ENCODE measurements around the gene TRAPPC2. TPM values are rescaled to one million over a fixed set of nuclear protein-coding genes. Genes with fewer than 3 reads are reported as not detected.

TRAPPC2 gene
- total and polyA plus RNA-seq, 3 donors from 2014 or later: 7.1 to 9.7 (median 8.7) TPM

DNA sequence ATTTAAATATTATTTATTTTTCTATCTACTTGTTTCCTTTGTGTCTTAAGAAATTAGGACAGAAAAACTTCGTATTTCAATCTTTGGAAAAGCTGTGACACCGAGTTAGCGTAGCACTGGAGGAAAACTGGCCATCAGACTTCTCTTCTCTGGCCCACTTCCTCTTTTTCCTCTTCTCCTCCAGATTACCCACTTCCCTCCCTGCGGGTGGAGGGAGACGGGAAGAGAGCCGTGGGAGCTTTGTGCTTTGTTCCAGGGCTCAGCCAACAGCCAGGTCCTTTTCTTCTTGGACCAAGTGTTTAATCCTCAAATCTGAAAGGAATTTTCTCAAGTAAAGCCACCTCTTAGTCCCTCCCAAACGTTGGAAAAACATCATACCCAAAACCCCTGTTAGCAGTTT lies 29.9 kb upstream of the TRAPPC2 start:
- H3K27me3 ChIP-seq: no peaks in the 10 kb centered on the region
- TF ChIP-seq, protein P1, sequence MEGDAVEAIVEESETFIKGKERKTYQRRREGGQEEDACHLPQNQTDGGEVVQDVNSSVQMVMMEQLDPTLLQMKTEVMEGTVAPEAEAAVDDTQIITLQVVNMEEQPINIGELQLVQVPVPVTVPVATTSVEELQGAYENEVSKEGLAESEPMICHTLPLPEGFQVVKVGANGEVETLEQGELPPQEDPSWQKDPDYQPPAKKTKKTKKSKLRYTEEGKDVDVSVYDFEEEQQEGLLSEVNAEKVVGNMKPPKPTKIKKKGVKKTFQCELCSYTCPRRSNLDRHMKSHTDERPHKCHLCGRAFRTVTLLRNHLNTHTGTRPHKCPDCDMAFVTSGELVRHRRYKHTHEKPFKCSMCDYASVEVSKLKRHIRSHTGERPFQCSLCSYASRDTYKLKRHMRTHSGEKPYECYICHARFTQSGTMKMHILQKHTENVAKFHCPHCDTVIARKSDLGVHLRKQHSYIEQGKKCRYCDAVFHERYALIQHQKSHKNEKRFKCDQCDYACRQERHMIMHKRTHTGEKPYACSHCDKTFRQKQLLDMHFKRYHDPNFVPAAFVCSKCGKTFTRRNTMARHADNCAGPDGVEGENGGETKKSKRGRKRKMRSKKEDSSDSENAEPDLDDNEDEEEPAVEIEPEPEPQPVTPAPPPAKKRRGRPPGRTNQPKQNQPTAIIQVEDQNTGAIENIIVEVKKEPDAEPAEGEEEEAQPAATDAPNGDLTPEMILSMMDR (IDR thresholded peaks at IDR 0.05): no peak
- TF ChIP-seq POLR2A (IDR thresholded peaks at IDR 0.05): no peak
- peaks cover 2% of the 10 kb centered on the region for H3K4me1 ChIP-seq
- H3K4me3 ChIP-seq: no peak overlapping the region
- H3K36me3 ChIP-seq (ENCODE audit: low read depth, missing control alignments): no peaks in the 10 kb centered on the region
- no peaks in the 10 kb centered on the region for H3K9me3 ChIP-seq
- H3K27ac ChIP-seq: peak overlapping the region in 1 of 2 donors; percentile 41
- 28 to 66% methylated on average over 7 of the region's 7 CpGs for WGBS, 2 donors
- intact Hi-C loops (cut with DNase I; ENCODE audit: low total_unique reads): no loop called here
- DNase-seq: no peak

DNA sequence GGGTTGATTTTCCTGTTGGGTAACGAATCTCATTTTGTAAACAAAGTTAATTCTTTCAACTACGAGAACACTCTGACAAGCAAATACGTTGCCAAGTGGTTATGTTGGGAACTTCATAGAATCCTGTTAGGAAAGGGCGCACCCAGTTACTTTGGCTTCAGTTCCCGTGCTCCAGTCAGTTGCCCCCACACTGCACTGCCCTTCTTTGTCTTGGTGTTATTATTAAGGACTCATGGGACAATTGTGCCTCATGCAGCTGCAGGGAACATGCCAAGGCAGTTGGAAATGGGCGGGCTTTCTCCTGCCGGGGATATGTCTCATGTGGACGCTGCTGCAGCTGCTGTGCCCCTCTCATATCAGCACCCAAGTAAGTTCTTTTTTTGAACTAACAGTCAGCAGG lies 29.1 kb upstream of the TRAPPC2 start:
- 51 to 61% methylated on average over 8 of the region's 8 CpGs for WGBS, 2 donors
- Histone ChIP-seq H3K36me3 (ENCODE audit: low read depth, missing control alignments) (no peaks in the 10 kb centered on the region), H3K4me1 (peaks cover 2% of the 10 kb centered on the region), H3K27me3 (no peaks in the 10 kb centered on the region), H3K4me3 (no peak overlapping the region), H3K27ac (peak overlapping the region in 1 of 2 donors; percentile 41), H3K9me3 (no peaks in the 10 kb centered on the region)
- intact Hi-C loops (cut with DNase I; ENCODE audit: low total_unique reads): no loop called here
- DNase-seq: peak; percentile 23
- no peak for TF ChIP-seq POLR2A (IDR thresholded peaks at IDR 0.05)
- TF ChIP-seq, protein P1 (IDR thresholded peaks at IDR 0.05): no peak

DNA sequence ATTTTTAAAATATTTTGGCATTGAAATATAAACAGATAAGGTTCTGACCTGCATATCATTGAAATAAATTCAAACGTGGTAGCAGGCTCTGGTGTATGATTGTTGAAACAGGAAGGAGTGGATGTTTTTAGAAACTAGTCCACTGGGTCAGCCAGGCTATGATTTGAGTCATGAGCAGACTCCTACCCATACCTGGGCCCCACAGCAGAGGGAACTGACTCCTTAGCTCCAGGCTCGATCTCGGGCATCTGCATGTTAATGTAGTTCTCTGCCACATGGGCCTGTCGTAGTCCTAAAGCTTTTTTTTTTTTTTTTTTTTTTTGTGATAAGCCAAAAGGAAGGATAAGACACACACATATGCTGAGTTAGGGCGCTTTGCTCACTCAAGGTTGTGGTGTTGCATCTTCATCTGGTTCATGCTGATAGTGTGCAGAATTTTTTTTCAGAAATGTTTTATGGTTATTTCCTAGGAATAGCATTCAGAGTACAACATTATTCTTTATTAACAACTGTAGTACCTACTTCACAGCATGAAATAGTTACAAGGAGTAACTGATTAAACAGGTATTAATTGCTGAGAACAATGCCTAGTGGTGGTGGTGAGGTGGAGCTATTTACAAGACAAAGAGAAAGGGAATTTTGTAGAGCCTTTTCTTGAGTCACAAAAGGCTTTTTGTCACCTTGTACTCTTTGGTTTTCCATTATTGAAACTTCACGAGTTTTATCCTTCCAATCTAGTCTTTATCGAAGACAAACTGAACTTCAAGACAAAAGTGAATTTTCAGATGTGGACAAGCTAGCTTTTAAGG lies 27.4 kb upstream of the TRAPPC2 start:
- H3K4me3 ChIP-seq: no peak overlapping the region
- TF ChIP-seq POLR2A (IDR thresholded peaks at IDR 0.05): no peak
- TF ChIP-seq, protein P1 (IDR thresholded peaks at IDR 0.05): no peak

DNA sequence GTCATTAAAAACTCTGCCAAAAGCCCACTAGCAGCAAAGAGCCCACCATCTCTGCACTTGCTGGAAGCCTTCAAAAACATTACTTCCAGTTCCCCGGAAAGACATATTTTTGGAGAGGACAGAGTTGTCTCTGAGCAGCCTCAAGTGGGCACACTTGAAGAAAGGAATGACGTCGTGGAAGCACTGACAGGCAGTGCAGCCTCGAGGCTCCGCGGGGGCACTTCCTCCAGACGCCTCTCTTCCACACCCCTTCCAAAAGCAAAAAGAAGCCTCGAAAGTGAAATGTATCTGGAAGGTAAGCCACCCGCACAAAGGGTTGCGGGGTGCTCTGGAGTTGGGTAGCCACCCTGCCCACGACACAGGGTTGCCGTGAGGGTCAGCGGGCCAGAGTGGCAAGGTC lies 26.0 kb upstream of the TRAPPC2 start:
- H3K4me1 ChIP-seq: peaks cover under 1% of the 10 kb centered on the region
- H3K9me3 ChIP-seq: no peaks in the 10 kb centered on the region
- H3K27me3 ChIP-seq: no peaks in the 10 kb centered on the region
- intact Hi-C loops (cut with DNase I; ENCODE audit: low total_unique reads): no loop called here
- no peak overlapping the region for H3K4me3 ChIP-seq
- WGBS, 2 donors: 91% methylated on average over 13 of the region's 13 CpGs; no CpG with 5 or more reads in 1 of the 2 donors
- H3K27ac ChIP-seq: no peak overlapping the region
- no peaks in the 10 kb centered on the region for H3K36me3 ChIP-seq (ENCODE audit: low read depth, missing control alignments)
- DNase-seq: no peak
- TF ChIP-seq POLR2A (IDR thresholded peaks at IDR 0.05): no peak
- TF ChIP-seq, protein P1 (IDR thresholded peaks at IDR 0.05): no peak

More for the DNA sequence above, 27.4 kb upstream of the TRAPPC2 start:
- Histone ChIP-seq H3K27me3 (no peaks in the 10 kb centered on the region), H3K36me3 (ENCODE audit: low read depth, missing control alignments) (no peaks in the 10 kb centered on the region), H3K27ac (no peak overlapping the region), H3K4me1 (peaks cover 2% of the 10 kb centered on the region), H3K9me3 (no peaks in the 10 kb centered on the region)
- WGBS, 2 donors: 62 to 73% methylated on average over 7 of the region's 7 CpGs
- intact Hi-C loops (cut with DNase I; ENCODE audit: low total_unique reads): no loop called here
- no peak for DNase-seq

Data from testis (tissue), 3 donors.